Left renal cortex interstitium (tissue), 4 donors: ENCODE data around the gene CYP2R1. TPM values are rescaled to one million over a fixed set of nuclear protein-coding genes. Genes with fewer than 3 reads are reported as not detected.
"Not testable (repeated sequence)": the region's sequence is repeated elsewhere in the genome, so short reads cannot be mapped to it uniquely, and the experiment has no call there.

Experiments
- DNase-seq, 4 donors: peaks; one replicate each; pipeline ENCODE4 v3.0.0-alpha.2; 2013; ENCODE audit warnings: low read depth in 4 of 4, low spot score in 2 of 4, missing footprints in 1 of 4
- polyA plus RNA-seq, 4 donors: library from polyadenylated mRNA; unstranded; fragments of 120-200 nt; gene quantifications; one replicate each; pipeline ENCODE4 v1.2.1, GENCODE V29; 2013; ENCODE audit not compliant: insufficient read length in 4 of 4

Gene CYP2R1
- polyA plus RNA-seq, 4 donors = 20.3 to 25.9 (median 21.4) TPM

- DNase-seq = no peak
These were observed 2.9 kb upstream of the CYP2R1 start for GRCh38 chr11:14894657-14895598.

DNA sequence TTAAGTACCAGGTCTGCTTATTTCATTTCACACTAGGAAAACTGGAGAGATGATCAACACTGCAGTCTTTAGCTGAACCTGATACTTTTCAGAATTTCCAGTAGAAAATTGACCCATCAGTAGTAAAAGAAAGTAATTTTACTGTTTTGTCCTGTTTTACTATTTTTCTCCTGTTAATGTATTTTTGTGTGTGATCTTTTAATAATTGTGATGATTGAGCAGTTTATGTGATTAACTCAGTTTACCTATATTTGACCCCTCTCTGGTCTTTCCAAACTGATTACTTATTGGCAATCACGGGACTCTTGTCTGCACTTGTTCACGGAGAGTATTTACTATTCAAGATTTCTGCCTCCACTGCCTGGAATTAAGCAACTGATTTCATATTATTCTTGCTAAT, 546 bp upstream of the CYP2R1 start:
- no peak for DNase-seq

GRCh38 chr11:14891143-14892035, 642 bp downstream of the CYP2R1 start:
- DNase-seq = peak; percentile 74 to 83 (median 81)

DNA sequence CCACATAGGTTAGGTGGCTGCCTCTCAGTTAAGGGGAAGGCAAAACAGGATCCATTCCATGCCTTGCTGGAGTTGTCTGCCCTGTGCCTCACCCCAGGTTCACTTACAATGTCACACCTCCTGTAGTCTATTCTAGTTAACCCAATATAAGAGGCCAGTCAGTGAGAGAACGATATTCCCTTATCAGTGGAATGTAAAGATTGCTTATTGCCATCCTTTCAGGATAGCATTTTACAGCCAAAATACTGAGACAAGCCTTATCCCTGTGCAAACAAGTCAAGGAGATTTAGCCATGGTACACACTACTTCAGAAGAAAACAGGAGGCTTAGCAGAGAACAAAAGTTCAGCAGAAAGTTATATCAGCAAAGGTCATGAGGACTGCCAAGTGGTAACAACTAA, 5.5 kb downstream of the CYP2R1 start:
- no peak for DNase-seq

DNA sequence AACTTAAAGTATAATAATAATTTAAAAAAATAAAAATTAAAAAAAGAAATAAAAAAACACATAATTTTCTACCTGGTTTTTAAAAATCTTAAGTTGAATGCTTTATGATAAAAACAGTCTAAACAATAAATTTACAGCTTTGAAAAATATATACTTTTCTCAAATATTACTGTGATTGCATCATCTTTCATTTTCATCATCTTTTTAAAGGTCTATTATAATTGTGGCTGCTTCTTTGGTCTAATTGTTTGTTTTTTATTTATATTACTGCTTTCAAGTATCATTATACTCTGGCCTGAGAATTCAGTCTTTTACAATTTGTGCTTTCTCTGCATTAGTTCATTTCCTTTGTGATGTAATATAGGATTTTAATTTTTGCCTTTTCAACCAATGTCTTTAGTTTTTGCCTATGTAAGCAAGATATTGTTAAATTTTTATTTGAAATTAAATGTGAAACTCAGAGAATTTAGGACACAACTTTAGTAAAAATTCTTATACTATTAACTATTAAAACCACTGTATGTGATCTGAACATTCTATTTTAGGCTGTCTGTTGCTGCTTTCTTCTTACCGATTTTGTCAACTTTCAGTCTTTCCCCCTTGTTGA, 7.3 kb downstream of the CYP2R1 start:
- no peak for DNase-seq

- DNase-seq = not testable (repeated sequence)
These were observed 8.3 kb downstream of the CYP2R1 start for GRCh38 chr11:14883683-14884082.

- no peak for DNase-seq
These were observed 9.8 kb downstream of the CYP2R1 start for GRCh38 chr11:14882196-14882595.

DNA sequence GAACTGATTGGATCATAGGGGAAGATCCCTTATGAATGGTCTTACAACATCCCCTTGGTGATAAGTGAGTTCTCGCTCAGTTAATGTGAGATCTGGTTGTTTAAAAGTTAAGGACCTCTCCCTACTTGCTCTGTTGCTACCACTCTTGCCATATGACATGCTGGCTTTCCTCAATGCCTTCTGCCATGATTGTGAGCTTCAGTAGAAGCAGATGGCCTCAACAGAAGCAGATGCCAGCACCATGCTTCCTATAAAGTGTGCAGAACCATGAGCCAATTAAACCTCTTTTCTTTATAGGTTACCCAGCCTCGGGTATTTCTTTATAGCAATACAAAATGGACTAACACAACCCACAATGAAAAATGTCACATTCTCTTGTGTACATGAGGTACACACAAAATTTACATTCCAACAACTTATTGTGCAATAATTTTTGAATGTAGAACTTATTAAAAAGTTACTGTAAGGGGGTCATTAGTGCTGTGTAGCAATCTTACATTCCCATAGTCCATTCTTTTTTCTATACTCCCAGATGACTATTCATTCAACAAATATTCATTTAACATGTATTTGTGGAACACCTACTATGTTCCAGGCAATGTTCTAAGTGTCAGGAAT, 10.3 kb downstream of the CYP2R1 start:
- no peak for DNase-seq

- no peak for DNase-seq
These were observed 16.9 kb downstream of the CYP2R1 start for GRCh38 chr11:14875163-14875562.

- DNase-seq = no peak
These were observed 18.4 kb downstream of the CYP2R1 start for GRCh38 chr11:14873632-14874031.

DNA sequence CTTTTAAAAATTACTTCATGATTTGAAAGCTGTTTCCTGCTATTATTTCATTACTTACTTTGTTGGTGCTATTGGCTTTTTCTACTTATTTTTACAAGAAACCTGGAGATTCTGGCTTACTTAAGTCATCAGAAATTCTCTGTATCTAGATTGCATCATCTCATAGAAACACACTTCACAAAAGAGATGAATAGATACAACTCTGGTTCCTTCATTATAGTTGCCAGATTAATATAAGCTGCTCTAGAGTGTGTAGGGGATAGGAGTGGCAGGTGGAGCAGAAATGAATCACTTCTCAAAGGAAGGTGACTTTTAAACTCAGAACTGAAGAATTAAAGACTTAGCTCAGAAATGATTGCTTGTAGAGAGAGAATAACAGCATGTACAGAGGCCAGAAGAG, 20.0 kb downstream of the CYP2R1 start:
- no peak for DNase-seq

DNA sequence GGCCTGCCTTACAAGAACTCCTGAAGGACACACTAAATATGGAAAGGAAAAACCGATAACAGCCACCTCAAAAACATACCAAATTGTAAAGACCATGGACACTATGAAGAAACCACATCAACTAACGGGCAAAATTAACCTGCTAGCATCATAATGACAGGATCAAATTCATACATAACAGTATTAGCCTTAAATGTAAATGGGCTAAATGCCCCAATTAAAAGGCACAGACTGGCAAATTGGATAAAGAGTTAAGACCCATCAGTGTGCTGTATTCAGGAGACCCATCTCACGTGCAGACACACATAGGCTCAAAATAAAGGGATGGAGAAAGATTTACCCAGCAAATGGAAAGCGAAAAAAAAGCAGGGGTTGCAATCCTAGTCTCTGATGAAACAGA, 28.3 kb downstream of the CYP2R1 start:
- DNase-seq = not testable (repeated sequence)

DNA sequence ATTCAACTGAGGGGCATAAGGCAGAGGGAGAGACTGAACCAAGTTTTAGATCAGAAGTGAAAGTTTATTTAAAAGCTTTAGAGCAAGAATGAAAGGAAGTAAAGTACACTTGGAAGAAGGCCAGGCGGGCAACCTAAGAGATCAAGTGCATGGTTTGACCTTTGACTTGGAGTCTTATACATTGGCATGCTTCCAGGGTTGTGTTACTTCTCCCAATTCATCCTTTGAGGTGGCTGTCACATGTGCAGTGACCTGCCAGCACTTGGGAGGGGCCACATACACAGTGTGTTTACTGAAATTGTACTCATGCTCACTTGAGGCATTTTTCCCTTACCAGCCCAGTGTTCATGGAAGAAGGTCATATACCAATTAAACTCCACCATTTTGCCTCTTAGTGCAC, 30.4 kb downstream of the CYP2R1 start:
- no peak for DNase-seq

DNA sequence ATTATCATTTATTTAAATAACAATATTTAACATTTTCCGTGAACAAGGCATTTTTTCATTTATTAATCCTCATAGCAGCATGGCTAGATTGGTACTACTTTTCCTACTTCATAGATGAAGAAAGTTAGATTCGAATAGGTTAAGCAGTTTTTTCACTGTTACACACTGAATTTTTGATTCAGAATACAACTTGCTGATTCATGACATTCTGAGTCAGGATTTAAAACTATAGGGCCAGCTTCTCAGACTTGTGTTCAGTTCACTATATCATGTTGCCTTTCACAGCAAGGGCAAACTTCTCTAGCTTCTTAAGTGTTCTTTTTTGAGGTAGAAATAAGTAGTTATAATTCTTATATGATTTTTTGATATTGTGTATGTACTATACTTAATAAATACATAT, 31.5 kb downstream of the CYP2R1 start:
- DNase-seq = no peak

DNA sequence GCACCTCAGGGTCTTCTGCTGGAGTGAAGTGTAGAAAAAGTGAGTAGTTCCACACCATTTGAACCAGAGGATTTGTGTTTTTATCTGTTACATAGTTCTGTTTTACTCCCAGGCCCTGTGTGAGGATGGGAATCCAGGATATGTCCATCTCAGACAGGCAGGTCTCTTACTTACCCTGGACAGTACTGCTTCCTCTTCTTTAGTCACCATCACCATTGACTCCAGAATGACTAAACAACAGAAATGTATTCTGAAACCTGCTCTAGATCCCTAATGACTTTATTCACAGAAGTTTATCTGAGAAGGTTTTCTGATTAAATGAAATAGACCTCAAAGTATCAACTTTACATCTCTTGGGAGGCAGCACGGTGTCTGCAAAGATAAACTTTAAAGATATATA, 33.6 kb downstream of the CYP2R1 start:
- DNase-seq = no peak

DNA sequence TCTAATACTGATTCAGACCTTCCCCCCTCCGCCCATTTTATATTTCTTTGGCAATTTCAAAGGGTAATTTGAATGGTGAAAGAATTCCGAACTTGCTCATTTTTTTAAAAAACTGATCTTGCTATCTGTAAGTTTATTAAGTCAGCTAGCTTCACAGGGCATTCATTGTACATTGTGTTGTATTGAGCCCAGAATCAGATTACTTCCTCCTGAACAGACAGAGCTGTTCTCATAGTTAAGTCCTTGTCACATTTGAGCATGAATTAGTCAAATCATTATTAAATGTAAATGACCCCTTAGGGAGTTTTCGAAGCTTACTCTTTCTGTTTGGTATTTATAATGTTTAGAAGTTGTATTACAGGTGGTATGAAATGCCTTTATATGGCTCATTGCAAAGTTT, 34.4 kb downstream of the CYP2R1 start:
- DNase-seq = no peak

GRCh38 chr11:14855890-14856289, 36.1 kb downstream of the CYP2R1 start:
- no peak for DNase-seq

- DNase-seq = no peak
These were observed 38.0 kb downstream of the CYP2R1 start for GRCh38 chr11:14854057-14854456.

DNA sequence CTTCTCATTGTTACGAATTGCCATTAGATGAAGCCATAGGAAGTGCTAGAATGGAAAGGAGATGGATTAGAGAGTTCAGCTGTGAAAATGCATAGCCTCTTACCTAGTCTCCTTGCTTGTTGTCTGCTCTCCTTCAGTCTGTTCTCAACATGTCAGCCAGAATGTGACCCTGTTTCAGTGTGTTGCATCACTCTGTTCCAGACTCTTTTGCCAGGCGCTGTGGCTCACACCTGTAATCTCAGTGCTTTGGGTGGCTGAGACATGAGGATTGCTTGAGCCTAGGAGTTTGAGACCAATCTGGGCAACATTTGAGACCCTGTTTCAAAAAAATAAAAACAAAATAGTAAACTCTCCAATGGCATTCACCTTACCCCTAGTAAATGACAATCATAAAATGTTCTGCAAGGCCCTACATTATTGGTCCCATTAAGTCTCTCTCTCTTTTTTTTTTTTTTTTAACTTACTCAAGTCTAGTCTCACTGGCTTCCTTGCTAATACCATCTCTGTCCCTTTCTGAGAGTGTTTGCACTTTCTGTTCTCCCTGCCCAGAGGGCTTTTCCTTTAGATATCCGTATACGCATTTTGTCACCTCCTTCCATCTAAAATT, 39.4 kb downstream of the CYP2R1 start:
- no peak for DNase-seq

DNA sequence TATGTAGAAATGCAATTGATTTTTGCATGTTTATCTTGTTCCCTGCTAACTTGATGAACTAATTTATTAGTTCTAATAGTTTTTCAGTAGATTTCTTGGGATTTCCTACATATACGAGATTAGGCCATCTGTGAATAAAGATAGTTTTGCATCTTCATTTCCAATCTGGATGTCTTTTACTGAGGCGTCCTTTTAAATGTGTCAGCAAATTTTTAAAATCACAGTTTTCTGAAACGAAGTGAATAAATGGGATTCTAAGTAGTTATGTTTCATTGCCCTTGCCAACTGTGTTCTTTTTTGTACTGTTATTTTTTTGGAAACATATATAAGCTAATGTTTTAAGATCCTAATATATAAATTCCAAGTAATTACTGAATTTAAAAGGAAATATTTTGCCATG, 50.0 kb downstream of the CYP2R1 start:
- DNase-seq = no peak
